ENCODE measurements around the gene MT1M. TPM values are rescaled to one million over a fixed set of nuclear protein-coding genes. Genes with fewer than 3 reads are reported as not detected.

MT1M gene
- total and polyA plus RNA-seq, 2 of the 8 experiments (the other 6 are each of a cell fraction or from before 2014, with no cell fraction given) = 2.1 TPM; not detected in 1

GRCh38 chr16:56600398-56600999 is 32.0 kb upstream of the MT1M start (continued):
- TF ChIP-seq, protein P1, sequence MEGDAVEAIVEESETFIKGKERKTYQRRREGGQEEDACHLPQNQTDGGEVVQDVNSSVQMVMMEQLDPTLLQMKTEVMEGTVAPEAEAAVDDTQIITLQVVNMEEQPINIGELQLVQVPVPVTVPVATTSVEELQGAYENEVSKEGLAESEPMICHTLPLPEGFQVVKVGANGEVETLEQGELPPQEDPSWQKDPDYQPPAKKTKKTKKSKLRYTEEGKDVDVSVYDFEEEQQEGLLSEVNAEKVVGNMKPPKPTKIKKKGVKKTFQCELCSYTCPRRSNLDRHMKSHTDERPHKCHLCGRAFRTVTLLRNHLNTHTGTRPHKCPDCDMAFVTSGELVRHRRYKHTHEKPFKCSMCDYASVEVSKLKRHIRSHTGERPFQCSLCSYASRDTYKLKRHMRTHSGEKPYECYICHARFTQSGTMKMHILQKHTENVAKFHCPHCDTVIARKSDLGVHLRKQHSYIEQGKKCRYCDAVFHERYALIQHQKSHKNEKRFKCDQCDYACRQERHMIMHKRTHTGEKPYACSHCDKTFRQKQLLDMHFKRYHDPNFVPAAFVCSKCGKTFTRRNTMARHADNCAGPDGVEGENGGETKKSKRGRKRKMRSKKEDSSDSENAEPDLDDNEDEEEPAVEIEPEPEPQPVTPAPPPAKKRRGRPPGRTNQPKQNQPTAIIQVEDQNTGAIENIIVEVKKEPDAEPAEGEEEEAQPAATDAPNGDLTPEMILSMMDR (IDR thresholded peaks at IDR 0.05; ENCODE audit: control extremely low read depth in 1 of 3, insufficient read depth in 1 of 3, low read depth in 1 of 3, low read length in 3 of 3) = peak; percentile 34 to 66 (median 58)

All from H1 (cell line).